Stomach (tissue), 9 donors: ENCODE measurements around the gene STARD8. TPM values are rescaled to one million over a fixed set of nuclear protein-coding genes. Genes with fewer than 3 reads are reported as not detected.

ENCODE experiments used
- DNase-seq, 2 donors: peaks; one replicate each; pipeline versions ENCODE4 v3.0.0 to v3.0.0-alpha.2; 2013 to 2019
- H3K27ac ChIP-seq, 5 donors: fragments of 200-600 bp in 4 of 5; sonication (generic) in 4 of 5; one replicate each; pipeline ENCODE4 v1.5.1; 2013 to 2019; ENCODE audit warnings: mild to moderate bottlenecking in 1 of 5, moderate library complexity in 1 of 5
- H3K27me3 ChIP-seq, 3 donors: fragments of 200-600 bp; sonication (generic); one replicate each; pipeline ENCODE4 v1.5.1; 2017 to 2019; ENCODE audit warnings: mixed run types in 1 of 3
- H3K36me3 ChIP-seq, 4 donors: fragments of 200-600 bp; sonication (generic); 1 replicate in 3 of 4; 2 replicates in 1 of 4; pipeline ENCODE4 v1.5.1; 2016 to 2019
- H3K4me1 ChIP-seq, 4 donors: fragments of 200-600 bp; sonication (generic); one replicate each; pipeline ENCODE4 v1.5.1; 2016 to 2019
- H3K4me3 ChIP-seq, 4 donors: fragments of 200-600 bp; sonication (generic) in 3 of 4; one replicate each; pipeline ENCODE4 v1.5.1; 2016 to 2019; ENCODE audit warnings: mild to moderate bottlenecking in 1 of 4
- H3K9me3 ChIP-seq, 4 donors: fragments of 200-600 bp; sonication (generic); one replicate each; pipeline ENCODE4 v1.5.1; 2016 to 2019
- EP300 ChIP-seq: sonication (generic); formaldehyde crosslinking; IDR thresholded peaks from one replicate; pipeline ENCODE4 v1.6.1; 2017; ENCODE audit warnings: antibody characterized with exemption
- POLR2A ChIP-seq, 4 donors: fragments of 450-650 bp; IDR thresholded peaks; one replicate each; pipeline ENCODE4 v1.6.1; 2016; ENCODE audit warnings: antibody characterized with exemption in 4 of 4, control low read depth in 2 of 4, mild to moderate bottlenecking in 1 of 4, moderate library complexity in 1 of 4
- POLR2AphosphoS5 ChIP-seq, 3 donors: sonication (generic); formaldehyde crosslinking; IDR thresholded peaks; one replicate each; pipeline ENCODE4 v1.6.1; 2016; ENCODE audit warnings: antibody characterized with exemption in 3 of 3
- WGBS, 5 donors: extraction: QIAGEN DNeasy Blood & Tissue Kit in 3 of 5; methylation state at CpG; one replicate each; pipeline versions ENCODE4 v1.1.5 to v1.1.7; 2013 to 2018; 5-methylcytosine and 5-hydroxymethylcytosine counted together
- intact Hi-C: fragments of 100-400 bp; cut with DNase I; formaldehyde crosslinking; loops from one replicate; pipeline ENCODE4 v1.15.1; 2023; ENCODE audit warnings: low total_unique reads
- polyA plus RNA-seq, 3 donors: library from polyadenylated mRNA; stranded (reverse); fragments of 200-250 nt; gene quantifications; one replicate each; pipeline ENCODE4 v1.2.3, GENCODE V29; 2013
- total RNA-seq, 5 donors: library from RNA; depleted of rRNA; stranded (reverse); fragments of >200 nt; gene quantifications; one replicate each; pipeline versions ENCODE4 v1.1.0 to v1.2.3, GENCODE V29; 2014 to 2016
- TF ChIP-seq, protein P1 (sequence below), 7 experiments: fragments of 450-650 bp in 4 of 7; fragments of 200-600 bp in 3 of 7; sonication (generic) in 3 of 7; IDR thresholded peaks; one replicate each; pipeline ENCODE4 v1.5.1; 2016 to 2019; ENCODE audit warnings: antibody characterized with exemption in 7 of 7, control low read depth in 2 of 7, mild to moderate bottlenecking in 1 of 7
- donor health status: healthy with polysubstance abuse.
- donor health status: Bipolar disorder and iron deficiency.
- donor health status: healthy.

Gene STARD8
- total and polyA plus RNA-seq, 8 donors = 0.93 to 7.4 (median 2.6) TPM

DNA sequence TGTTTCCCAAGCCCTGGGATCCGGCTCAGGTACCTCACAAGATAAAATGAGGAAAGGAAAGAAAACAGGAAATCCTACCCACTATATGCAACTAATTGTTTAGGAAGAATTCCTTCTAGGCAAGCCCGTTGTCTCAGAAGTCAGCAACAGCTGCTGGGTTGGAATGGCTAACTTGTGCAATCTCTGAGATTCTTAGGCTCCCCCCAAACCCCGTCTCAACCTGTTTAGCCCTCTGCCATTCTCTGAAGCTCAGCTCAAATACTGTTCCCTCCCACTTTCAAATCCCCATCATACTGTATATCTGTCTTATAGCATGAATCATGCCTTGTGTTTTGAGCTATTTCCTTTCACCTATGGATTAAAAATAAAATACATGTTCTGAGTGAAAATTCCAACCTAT is 28.9 kb downstream of the STARD8 start:
- Histone ChIP-seq H3K36me3 (no peaks in the 10 kb centered on the region), H3K27me3 (no peaks in the 10 kb centered on the region), H3K4me3 (no peak overlapping the region), H3K4me1 (no peaks in the 10 kb centered on the region), H3K9me3 (no peaks in the 10 kb centered on the region), H3K27ac (no peak overlapping the region)
- intact Hi-C loops = no loop called here
- TF ChIP-seq POLR2A (IDR thresholded peaks at IDR 0.05) = no peak
- no peak for TF ChIP-seq POLR2AphosphoS5 (IDR thresholded peaks at IDR 0.05)
- no peak for TF ChIP-seq EP300
- TF ChIP-seq, protein P1, sequence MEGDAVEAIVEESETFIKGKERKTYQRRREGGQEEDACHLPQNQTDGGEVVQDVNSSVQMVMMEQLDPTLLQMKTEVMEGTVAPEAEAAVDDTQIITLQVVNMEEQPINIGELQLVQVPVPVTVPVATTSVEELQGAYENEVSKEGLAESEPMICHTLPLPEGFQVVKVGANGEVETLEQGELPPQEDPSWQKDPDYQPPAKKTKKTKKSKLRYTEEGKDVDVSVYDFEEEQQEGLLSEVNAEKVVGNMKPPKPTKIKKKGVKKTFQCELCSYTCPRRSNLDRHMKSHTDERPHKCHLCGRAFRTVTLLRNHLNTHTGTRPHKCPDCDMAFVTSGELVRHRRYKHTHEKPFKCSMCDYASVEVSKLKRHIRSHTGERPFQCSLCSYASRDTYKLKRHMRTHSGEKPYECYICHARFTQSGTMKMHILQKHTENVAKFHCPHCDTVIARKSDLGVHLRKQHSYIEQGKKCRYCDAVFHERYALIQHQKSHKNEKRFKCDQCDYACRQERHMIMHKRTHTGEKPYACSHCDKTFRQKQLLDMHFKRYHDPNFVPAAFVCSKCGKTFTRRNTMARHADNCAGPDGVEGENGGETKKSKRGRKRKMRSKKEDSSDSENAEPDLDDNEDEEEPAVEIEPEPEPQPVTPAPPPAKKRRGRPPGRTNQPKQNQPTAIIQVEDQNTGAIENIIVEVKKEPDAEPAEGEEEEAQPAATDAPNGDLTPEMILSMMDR (IDR thresholded peaks at IDR 0.05) = no peak
- DNase-seq = no peak
- WGBS, 5 donors = 50 to 58% (median 55%) methylated on average over 3 of the region's 3 CpGs

DNA sequence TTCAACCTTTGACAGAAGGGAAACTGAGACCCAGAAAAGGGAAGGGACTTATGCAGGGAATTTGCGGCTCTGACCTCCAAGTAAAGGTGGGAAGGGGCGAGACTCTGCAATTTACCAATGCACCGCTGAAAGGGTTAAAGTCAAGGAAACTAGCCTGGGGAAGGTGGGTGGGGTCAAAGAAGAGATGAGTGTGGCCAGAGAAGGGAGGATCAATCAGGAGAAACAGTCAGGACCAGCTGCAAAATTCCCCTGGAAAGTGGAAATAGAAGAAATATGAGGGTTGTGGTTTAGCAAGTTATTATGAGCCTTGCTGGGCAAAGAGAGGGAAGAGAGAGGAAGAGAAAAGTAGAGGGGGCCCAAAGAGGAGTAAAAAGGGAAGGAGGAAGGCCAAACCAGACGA is 30.5 kb downstream of the STARD8 start:
- TF ChIP-seq POLR2AphosphoS5 (IDR thresholded peaks at IDR 0.05) (no peak), POLR2A (IDR thresholded peaks at IDR 0.05) (no peak), EP300 (no peak)
- TF ChIP-seq, protein P1 (IDR thresholded peaks at IDR 0.05) = no peak
- Histone ChIP-seq H3K27me3 (peaks cover 0 to 3% (median 0%) of the 10 kb centered on the region in 3 donors), H3K36me3 (no peaks in the 10 kb centered on the region), H3K27ac (no peak overlapping the region), H3K4me3 (no peak overlapping the region), H3K9me3 (no peaks in the 10 kb centered on the region), H3K4me1 (no peaks in the 10 kb centered on the region)
- intact Hi-C loops = no loop called here
- WGBS, 5 donors = 47 to 69% (median 54%) methylated on average over 4 of the region's 4 CpGs
- DNase-seq = no peak

DNA sequence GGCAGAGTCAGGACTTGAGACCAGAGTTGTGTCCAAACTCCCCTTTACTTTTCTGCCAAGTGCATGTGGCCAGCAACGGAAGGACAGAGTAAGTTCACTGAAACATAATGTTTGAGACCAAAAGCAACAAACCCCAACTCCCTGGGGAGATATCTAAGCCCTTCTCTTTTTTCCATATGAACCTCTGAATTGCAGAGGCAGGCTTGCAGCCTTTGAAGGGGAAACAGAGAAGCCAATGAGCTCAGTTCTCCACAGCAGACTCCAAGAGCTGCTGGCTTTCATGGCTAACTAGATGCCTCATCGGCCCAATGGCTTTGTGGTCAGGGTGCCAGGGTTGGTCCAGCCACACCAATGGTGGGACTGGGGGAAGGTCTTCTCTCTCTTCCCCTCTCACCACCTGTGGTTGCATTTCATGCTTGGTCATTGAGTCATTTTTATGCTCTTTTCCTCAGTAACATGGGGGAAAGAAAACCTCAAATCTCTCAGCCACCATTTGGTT is 34.0 kb downstream of the STARD8 start:
- Histone ChIP-seq H3K9me3 (no peaks in the 10 kb centered on the region), H3K4me1 (peaks cover 0 to 5% (median 4%) of the 10 kb centered on the region in 4 donors), H3K27ac (no peak overlapping the region), H3K36me3 (no peaks in the 10 kb centered on the region), H3K4me3 (no peak overlapping the region), H3K27me3 (peaks cover 0 to 18% (median 0%) of the 10 kb centered on the region in 3 donors)
- intact Hi-C loops = no loop called here
- no peak for DNase-seq
- WGBS, 5 donors = 57 to 74% (median 61%) methylated on average over 1 to 2 of the region's 2 CpGs
- no peak for TF ChIP-seq POLR2A (IDR thresholded peaks at IDR 0.05)
- TF ChIP-seq, protein P1 (IDR thresholded peaks at IDR 0.05) = no peak
- no peak for TF ChIP-seq EP300
- no peak for TF ChIP-seq POLR2AphosphoS5 (IDR thresholded peaks at IDR 0.05)

DNA sequence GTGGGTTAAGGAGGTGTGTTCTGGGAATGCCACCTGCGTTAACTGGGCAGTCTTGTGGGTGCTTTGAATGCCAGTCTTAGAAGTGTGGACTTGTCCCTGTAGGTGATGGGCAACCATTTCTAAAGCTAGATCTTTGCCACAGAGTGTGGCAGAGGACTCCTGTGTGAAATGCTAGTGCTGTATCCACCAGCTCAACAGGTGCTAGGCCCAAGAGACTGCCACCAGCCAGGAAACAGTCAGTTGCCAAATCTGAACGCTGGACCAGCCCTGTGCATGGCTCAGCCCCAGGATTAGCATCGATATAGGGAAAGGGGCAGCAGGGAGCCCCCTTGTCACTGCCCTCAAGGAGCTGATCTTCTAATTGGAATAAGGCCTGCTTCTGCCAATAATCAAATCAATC is 35.3 kb downstream of the STARD8 start:
- TF ChIP-seq POLR2AphosphoS5 (IDR thresholded peaks at IDR 0.05) (no peak), EP300 (no peak), POLR2A (IDR thresholded peaks at IDR 0.05) (no peak)
- TF ChIP-seq, protein P1 (IDR thresholded peaks at IDR 0.05) = no peak
- Histone ChIP-seq H3K4me3 (no peak overlapping the region), H3K9me3 (no peaks in the 10 kb centered on the region), H3K27ac (no peak overlapping the region), H3K4me1 (peaks cover 0 to 9% (median 6%) of the 10 kb centered on the region in 4 donors), H3K36me3 (no peaks in the 10 kb centered on the region), H3K27me3 (peaks cover 0 to 23% (median 0%) of the 10 kb centered on the region in 3 donors)
- WGBS, 5 donors = 77 to 98% (median 88%) methylated on average over 2 to 3 of the region's 3 CpGs
- DNase-seq = no peak
- intact Hi-C loops = no loop called here
